ENCODE measurements around the gene MAPK12.

Gene MAPK12

GRCh38 chr22:50252082-50253045 lies 9.1 kb downstream of the MAPK12 start:
- DNase-seq (ENCODE audit: low spot score): peak; percentile 81
- peak; percentile 58 for TF ChIP-seq CTCF (IDR thresholded peaks at IDR 0.05; ENCODE audit: extremely low read depth, missing control alignments)

- TF ChIP-seq CTCF (IDR thresholded peaks at IDR 0.05; ENCODE audit: extremely low read depth, missing control alignments): no peak
- no peak for DNase-seq (ENCODE audit: low spot score)
These were observed 9.9 kb downstream of the MAPK12 start for GRCh38 chr22:50251477-50252081.

- DNase-seq (ENCODE audit: low spot score): peak; percentile 96
- TF ChIP-seq CTCF (IDR thresholded peaks at IDR 0.05; ENCODE audit: extremely low read depth, missing control alignments): no peak
These were observed 10.7 kb downstream of the MAPK12 start, which contains the start of gene HDAC10 for GRCh38 chr22:50250555-50251476. Gene HDAC10, minus strand, starts transcription at chr22:50251265. Its CDS starts 233 bp downstream, at chr22:50251032.

GRCh38 chr22:50250249-50250554 lies 11.3 kb downstream of the MAPK12 start:
- DNase-seq (ENCODE audit: low spot score): no peak
- no peak for TF ChIP-seq CTCF (IDR thresholded peaks at IDR 0.05; ENCODE audit: extremely low read depth, missing control alignments)

- TF ChIP-seq CTCF (IDR thresholded peaks at IDR 0.05; ENCODE audit: extremely low read depth, missing control alignments): no peak
- DNase-seq (ENCODE audit: low spot score): no peak
These were observed 11.9 kb downstream of the MAPK12 start for GRCh38 chr22:50249341-50250248.

GRCh38 chr22:50248196-50249081 lies 13.0 kb downstream of the MAPK12 start:
- no peak for TF ChIP-seq CTCF (IDR thresholded peaks at IDR 0.05; ENCODE audit: extremely low read depth, missing control alignments)
- DNase-seq (ENCODE audit: low spot score): no peak

Data from GM20000 (cell line).